GM23338 (cell line): Measurements from ENCODE around the gene PLD5. TPM values are rescaled to one million over a fixed set of nuclear protein-coding genes. Genes with fewer than 3 reads are reported as not detected.

Source experiments
- ATAC-seq: fragments of 200-7000 bp; cut with Tn5 transposase; 3 replicates; pipeline ENCODE4 v1.9.1; 2020
- DNase-seq: peaks from one replicate; pipeline ENCODE4 v3.0.0-alpha.2; 2015; ENCODE audit warnings: low spot score
- H2AFZ ChIP-seq: fragments of 200-600 bp; sonication (generic); 2 replicates; pipeline ENCODE4 v1.8.0; 2016; ENCODE audit warnings: antibody characterized with exemption, mild to moderate bottlenecking, moderate library complexity
- H3F3A ChIP-seq: fragments of 200-600 bp; sonication (generic); replicated peaks from 2 replicates; pipeline ENCODE4 v1.8.0; 2017; ENCODE audit warnings: antibody characterized with exemption, mixed run types, low read depth
- H3K27ac ChIP-seq: fragments of 200-600 bp; sonication (generic); 2 replicates; pipeline ENCODE4 v1.6.1; 2016; ENCODE audit warnings: low read depth
- H3K27me3 ChIP-seq: fragments of 200-600 bp; sonication (generic); 2 replicates; pipeline ENCODE4 v1.8.0; 2016; ENCODE audit warnings: mild to moderate bottlenecking, mixed run types, moderate library complexity; ENCODE audit not compliant: insufficient read depth
- H3K36me3 ChIP-seq: fragments of 200-600 bp; sonication (generic); 2 replicates; pipeline ENCODE4 v1.8.0; 2016; ENCODE audit warnings: mild to moderate bottlenecking; ENCODE audit not compliant: insufficient read depth
- H3K4me1 ChIP-seq: fragments of 200-600 bp; sonication (generic); 2 replicates; pipeline ENCODE4 v1.8.0; 2016; ENCODE audit warnings: mild to moderate bottlenecking, moderate library complexity; ENCODE audit not compliant: insufficient read depth
- H3K4me2 ChIP-seq: fragments of 200-600 bp; sonication (generic); 2 replicates; pipeline ENCODE4 v1.7.1; 2017; ENCODE audit warnings: mixed run types
- H3K4me3 ChIP-seq: fragments of 200-600 bp; sonication (generic); 2 replicates; pipeline ENCODE4 v1.6.1; 2016; ENCODE audit warnings: mixed run types
- H3K79me2 ChIP-seq: fragments of 200-600 bp; sonication (generic); replicated peaks from 2 replicates; pipeline ENCODE4 v1.8.0; 2017; ENCODE audit warnings: mild to moderate bottlenecking; ENCODE audit not compliant: insufficient read depth
- H3K9me2 ChIP-seq: fragments of 200-600 bp; sonication (generic); 2 replicates; pipeline ENCODE4 v1.8.0; 2017; ENCODE audit not compliant: insufficient read depth
- H4K20me1 ChIP-seq: fragments of 200-600 bp; sonication (generic); replicated peaks from 2 replicates; pipeline ENCODE4 v1.8.0; 2017; ENCODE audit warnings: mild to moderate bottlenecking; ENCODE audit not compliant: insufficient read depth
- H3K27ac Mint-ChIP-seq: 2 replicates; pipeline ENCODE4 v1.8.0; 2020; ENCODE audit warnings: inconsistent platforms, mild to moderate bottlenecking, moderate library complexity, mixed read lengths
- H3K27me3 Mint-ChIP-seq: 3 replicates; pipeline ENCODE4 v1.8.0; 2022; ENCODE audit warnings: low read depth, mild to moderate bottlenecking, moderate library complexity, mixed read lengths, inconsistent platforms; ENCODE audit not compliant: insufficient read depth, poor library complexity
- H3K36me3 Mint-ChIP-seq: 3 replicates; pipeline ENCODE4 v1.8.0; 2021; ENCODE audit warnings: low read depth, mild to moderate bottlenecking, inconsistent platforms, moderate library complexity, mixed read lengths
- H3K4me1 Mint-ChIP-seq: 3 replicates; pipeline ENCODE4 v1.8.0; 2020; ENCODE audit warnings: mild to moderate bottlenecking, inconsistent platforms, mixed read lengths
- H3K4me3 Mint-ChIP-seq: 3 replicates; pipeline ENCODE4 v1.8.0; 2021; ENCODE audit warnings: moderate library complexity, mild to moderate bottlenecking, inconsistent platforms, mixed read lengths
- H3K9me3 Mint-ChIP-seq: 3 replicates; pipeline ENCODE4 v1.8.0; 2020; ENCODE audit warnings: moderate library complexity, mild to moderate bottlenecking, inconsistent platforms, mixed read lengths
- ETS1 ChIP-seq: IDR thresholded peaks from 2 replicates; pipeline ENCODE4 v1.6.1; 2016; ENCODE audit warnings: antibody characterized with exemption
- EZH2 ChIP-seq: fragments of 200-600 bp; sonication (generic); IDR thresholded peaks from one replicate; pipeline ENCODE4 v1.8.0; 2017; ENCODE audit warnings: antibody characterized with exemption, mild to moderate bottlenecking, low read depth; ENCODE audit not compliant: unreplicated experiment
- EZH2phosphoT487 ChIP-seq: fragments of 200-600 bp; sonication (generic); IDR thresholded peaks from one replicate; pipeline ENCODE4 v1.8.1; 2018; ENCODE audit warnings: antibody characterized with exemption; ENCODE audit not compliant: unreplicated experiment
- JUNB ChIP-seq: IDR thresholded peaks from one replicate; pipeline ENCODE4 v1.6.1; 2016; ENCODE audit warnings: antibody characterized with exemption; ENCODE audit not compliant: unreplicated experiment
- NANOG ChIP-seq: IDR thresholded peaks from 2 replicates; pipeline ENCODE4 v1.6.1; 2016; ENCODE audit warnings: antibody characterized with exemption, borderline replicate concordance
- STAT1 ChIP-seq: IDR thresholded peaks from one replicate; pipeline ENCODE4 v1.6.1; 2016; ENCODE audit warnings: antibody characterized with exemption; ENCODE audit not compliant: unreplicated experiment
- ZNF331 ChIP-seq: fragments of 250-450 bp; sonication (Bioruptor Pico); IDR thresholded peaks from 2 replicates; pipeline ENCODE4 v1.5.0; 2020; ENCODE audit warnings: low read depth, mild to moderate bottlenecking, moderate library complexity
- polyA plus RNA-seq: library from polyadenylated mRNA; unstranded; fragments of >200 nt; fragmentation: Nextera tagmentation; extraction: Ambion mirVana; gene quantifications from 2 replicates; pipeline ENCODE4 v1.2.1, GENCODE V29; 2016
- total RNA-seq: library from RNA; depleted of rRNA; stranded (reverse); fragments of >200 nt; shearing (Covaris generic); gene quantifications from 2 replicates; pipeline ENCODE4 v1.2.3, GENCODE V29; 2014
- TF ChIP-seq, protein P1 (sequence below), 2 experiments: fragments of 200-600 bp in 1 of 2; sonication (generic) in 1 of 2; conservative IDR thresholded peaks; 2 replicates each; pipeline versions ENCODE4 v1.5.1 to v1.6.1; 2016 to 2017; ENCODE audit warnings: antibody characterized with exemption in 2 of 2, low read depth in 2 of 2, mild to moderate bottlenecking in 2 of 2, moderate library complexity in 1 of 2
- TF ChIP-seq, protein P2 (sequence below): IDR thresholded peaks from one replicate; pipeline ENCODE4 v1.6.1; 2018; ENCODE audit warnings: antibody characterized with exemption; ENCODE audit not compliant: unreplicated experiment

Gene PLD5
- total and polyA plus RNA-seq, 2 experiments from 2014 or later = 5.5 to 5.8 TPM

GRCh38 chr1:242043165-242043564 is 481.3 kb downstream of the PLD5 start:
- H3K4me2 ChIP-seq = no peak overlapping the region
- no peaks in the 10 kb centered on the region for H3K36me3 ChIP-seq
- H3K4me3 ChIP-seq = no peak overlapping the region
- H3F3A ChIP-seq = no peaks in the 10 kb centered on the region
- Mint-ChIP-seq H3K4me3 (no peak overlapping the region), H3K9me3 (peaks cover 14% of the 10 kb centered on the region; the same call in 2 of the 3 replicates), H3K27ac (no peak overlapping the region), H3K27me3 (no peaks in the 10 kb centered on the region), H3K4me1 (peaks cover 5% of the 10 kb centered on the region; the same call in 1 of the 3 replicates), H3K36me3 (peaks cover 11% of the 10 kb centered on the region)
- no peaks in the 10 kb centered on the region for H3K79me2 ChIP-seq
- no peak for TF ChIP-seq ETS1
- TF ChIP-seq EZH2 = no peak
- TF ChIP-seq EZH2phosphoT487 = no peak
- TF ChIP-seq STAT1 = no peak
- TF ChIP-seq NANOG = no peak
- TF ChIP-seq, protein P1, sequence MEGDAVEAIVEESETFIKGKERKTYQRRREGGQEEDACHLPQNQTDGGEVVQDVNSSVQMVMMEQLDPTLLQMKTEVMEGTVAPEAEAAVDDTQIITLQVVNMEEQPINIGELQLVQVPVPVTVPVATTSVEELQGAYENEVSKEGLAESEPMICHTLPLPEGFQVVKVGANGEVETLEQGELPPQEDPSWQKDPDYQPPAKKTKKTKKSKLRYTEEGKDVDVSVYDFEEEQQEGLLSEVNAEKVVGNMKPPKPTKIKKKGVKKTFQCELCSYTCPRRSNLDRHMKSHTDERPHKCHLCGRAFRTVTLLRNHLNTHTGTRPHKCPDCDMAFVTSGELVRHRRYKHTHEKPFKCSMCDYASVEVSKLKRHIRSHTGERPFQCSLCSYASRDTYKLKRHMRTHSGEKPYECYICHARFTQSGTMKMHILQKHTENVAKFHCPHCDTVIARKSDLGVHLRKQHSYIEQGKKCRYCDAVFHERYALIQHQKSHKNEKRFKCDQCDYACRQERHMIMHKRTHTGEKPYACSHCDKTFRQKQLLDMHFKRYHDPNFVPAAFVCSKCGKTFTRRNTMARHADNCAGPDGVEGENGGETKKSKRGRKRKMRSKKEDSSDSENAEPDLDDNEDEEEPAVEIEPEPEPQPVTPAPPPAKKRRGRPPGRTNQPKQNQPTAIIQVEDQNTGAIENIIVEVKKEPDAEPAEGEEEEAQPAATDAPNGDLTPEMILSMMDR (conservative IDR thresholded peaks at IDR 0.05; ENCODE audit: low read depth in 2 of 2) = no peak
- no peak for TF ChIP-seq JUNB
- TF ChIP-seq, protein P2, sequence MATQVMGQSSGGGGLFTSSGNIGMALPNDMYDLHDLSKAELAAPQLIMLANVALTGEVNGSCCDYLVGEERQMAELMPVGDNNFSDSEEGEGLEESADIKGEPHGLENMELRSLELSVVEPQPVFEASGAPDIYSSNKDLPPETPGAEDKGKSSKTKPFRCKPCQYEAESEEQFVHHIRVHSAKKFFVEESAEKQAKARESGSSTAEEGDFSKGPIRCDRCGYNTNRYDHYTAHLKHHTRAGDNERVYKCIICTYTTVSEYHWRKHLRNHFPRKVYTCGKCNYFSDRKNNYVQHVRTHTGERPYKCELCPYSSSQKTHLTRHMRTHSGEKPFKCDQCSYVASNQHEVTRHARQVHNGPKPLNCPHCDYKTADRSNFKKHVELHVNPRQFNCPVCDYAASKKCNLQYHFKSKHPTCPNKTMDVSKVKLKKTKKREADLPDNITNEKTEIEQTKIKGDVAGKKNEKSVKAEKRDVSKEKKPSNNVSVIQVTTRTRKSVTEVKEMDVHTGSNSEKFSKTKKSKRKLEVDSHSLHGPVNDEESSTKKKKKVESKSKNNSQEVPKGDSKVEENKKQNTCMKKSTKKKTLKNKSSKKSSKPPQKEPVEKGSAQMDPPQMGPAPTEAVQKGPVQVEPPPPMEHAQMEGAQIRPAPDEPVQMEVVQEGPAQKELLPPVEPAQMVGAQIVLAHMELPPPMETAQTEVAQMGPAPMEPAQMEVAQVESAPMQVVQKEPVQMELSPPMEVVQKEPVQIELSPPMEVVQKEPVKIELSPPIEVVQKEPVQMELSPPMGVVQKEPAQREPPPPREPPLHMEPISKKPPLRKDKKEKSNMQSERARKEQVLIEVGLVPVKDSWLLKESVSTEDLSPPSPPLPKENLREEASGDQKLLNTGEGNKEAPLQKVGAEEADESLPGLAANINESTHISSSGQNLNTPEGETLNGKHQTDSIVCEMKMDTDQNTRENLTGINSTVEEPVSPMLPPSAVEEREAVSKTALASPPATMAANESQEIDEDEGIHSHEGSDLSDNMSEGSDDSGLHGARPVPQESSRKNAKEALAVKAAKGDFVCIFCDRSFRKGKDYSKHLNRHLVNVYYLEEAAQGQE = no peak
- no peak for TF ChIP-seq ZNF331 (CRISPR knock-in tag)
- no peak for DNase-seq
- H3K27me3 ChIP-seq = no peaks in the 10 kb centered on the region
- H3K9me2 ChIP-seq = no peaks in the 10 kb centered on the region
- H2AFZ ChIP-seq = no peak overlapping the region
- no peaks in the 10 kb centered on the region for H3K4me1 ChIP-seq
- no peak overlapping the region for H3K27ac ChIP-seq
- no peaks in the 10 kb centered on the region for H4K20me1 ChIP-seq
- ATAC-seq = no peak

- peaks cover 3% of the 10 kb centered on the region for H3K27me3 Mint-ChIP-seq
- H3K4me3 ChIP-seq = no peak overlapping the region
- no peak overlapping the region for H3K4me3 Mint-ChIP-seq
- no peaks in the 10 kb centered on the region for H3K27me3 ChIP-seq
- H3K27ac Mint-ChIP-seq = no peak overlapping the region
- H2AFZ ChIP-seq = no peak overlapping the region
- H3F3A ChIP-seq = no peaks in the 10 kb centered on the region
- 0 out of 3 replicates have a peak, but pooled peaks cover 3% of the 10 kb centered on the region for H3K36me3 Mint-ChIP-seq
- H3K36me3 ChIP-seq = no peaks in the 10 kb centered on the region
- DNase-seq = no peak
- no peaks in the 10 kb centered on the region; the same call in 1 of the 2 replicates for H3K9me2 ChIP-seq
- H4K20me1 ChIP-seq = no peaks in the 10 kb centered on the region
- no peak overlapping the region for H3K4me2 ChIP-seq
- H3K27ac ChIP-seq = no peak overlapping the region
- no peaks in the 10 kb centered on the region for H3K79me2 ChIP-seq
- no peak for ATAC-seq
- no peaks in the 10 kb centered on the region; the same call in 2 of the 3 replicates for H3K4me1 Mint-ChIP-seq
- H3K4me1 ChIP-seq = no peaks in the 10 kb centered on the region
- H3K9me3 Mint-ChIP-seq = no peaks in the 10 kb centered on the region; the same call in 1 of the 3 replicates
- TF ChIP-seq NANOG (no peak), ETS1 (no peak)
Measured at GRCh38 chr1:242034392-242034791, 490.1 kb downstream of the PLD5 start.
